HG02981 (cell line): ENCODE data around the gene PLXNA2.
A peak's percentile ranks its signal among the peaks of the same experiment; 100 is the strongest.

Experiments used
- ATAC-seq: cut with Tn5 transposase; IDR thresholded peaks from one replicate; pipeline ENCODE4 v1.9.1; 2021; ENCODE audit warnings: mild to moderate bottlenecking, moderate library complexity; ENCODE audit not compliant: unreplicated experiment

The PLXNA2 gene

DNA sequence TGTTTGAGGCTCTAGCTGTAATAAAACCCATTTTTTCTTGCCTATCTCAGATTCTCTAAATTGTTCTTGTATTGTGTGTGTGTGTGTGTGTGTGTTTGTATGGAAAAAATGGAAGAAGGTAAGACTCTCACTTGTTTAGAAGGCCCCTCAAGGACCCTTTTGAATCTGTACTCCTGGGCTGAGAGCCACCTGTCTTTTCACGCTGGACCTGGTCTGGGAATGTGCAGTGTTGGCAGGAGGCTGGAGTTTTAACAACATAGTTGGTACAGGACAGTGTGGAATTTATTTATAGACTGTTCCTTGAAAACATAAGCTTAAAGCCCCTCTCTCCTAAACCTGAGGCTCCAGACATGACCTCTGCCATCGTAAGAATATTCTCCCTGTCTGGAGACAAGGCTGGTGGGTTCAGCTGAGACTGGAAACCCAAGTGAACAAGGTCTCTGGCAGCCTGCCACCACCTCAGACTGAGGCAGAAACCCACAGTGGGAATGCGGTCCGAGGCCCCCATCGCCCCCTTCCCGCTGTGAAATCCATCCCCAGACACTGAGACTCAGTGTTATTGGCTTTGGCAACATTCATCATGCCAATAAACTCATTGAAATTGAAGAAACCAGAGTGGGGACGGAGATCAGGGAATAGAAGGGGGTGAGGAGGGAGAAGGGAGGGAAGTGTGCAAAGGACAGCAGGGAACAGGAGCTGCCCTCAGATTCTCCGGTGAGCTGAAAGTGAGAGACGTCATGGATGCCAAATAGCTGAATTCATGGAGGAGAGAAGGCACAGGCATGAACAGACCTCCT is 24.6 kb upstream of the PLXNA2 start:
- ATAC-seq = no peak

DNA sequence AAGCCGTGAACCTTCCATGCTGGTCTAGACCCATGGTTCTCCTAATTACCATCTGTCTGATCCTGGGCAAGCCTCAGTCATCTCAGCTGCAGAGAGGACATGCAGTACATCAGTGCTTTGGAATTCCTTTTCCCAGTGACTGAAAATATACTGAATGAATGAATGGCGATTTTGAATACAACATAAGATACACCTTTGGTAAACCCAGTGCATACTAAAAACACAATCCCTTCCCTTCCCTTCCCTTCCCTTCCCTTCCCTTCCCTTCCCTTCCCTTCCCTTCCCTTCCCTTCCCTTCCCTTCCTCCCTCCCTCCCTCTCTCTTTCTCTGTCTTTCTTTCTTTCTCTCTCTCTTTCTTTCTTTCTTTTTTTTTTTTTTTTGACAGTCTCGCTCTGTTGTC is 21.3 kb upstream of the PLXNA2 start:
- no peak for ATAC-seq

DNA sequence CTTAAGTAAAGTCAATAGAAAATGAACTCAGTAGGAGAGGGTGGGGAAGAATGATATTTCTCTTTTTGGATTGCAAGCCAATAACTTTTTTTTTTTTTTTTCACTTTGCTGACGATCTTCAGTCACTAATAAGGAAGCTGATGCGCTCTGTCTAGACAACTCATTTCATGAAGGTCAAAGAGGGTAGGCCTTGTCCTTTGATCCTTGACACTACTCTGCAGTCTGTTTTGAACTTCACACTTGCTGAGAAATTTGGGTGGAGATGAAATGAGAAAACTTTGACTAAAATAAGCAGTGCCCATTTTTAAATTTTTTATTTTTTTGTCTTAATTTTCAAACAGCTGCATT is 20.9 kb upstream of the PLXNA2 start:
- no peak for ATAC-seq

DNA sequence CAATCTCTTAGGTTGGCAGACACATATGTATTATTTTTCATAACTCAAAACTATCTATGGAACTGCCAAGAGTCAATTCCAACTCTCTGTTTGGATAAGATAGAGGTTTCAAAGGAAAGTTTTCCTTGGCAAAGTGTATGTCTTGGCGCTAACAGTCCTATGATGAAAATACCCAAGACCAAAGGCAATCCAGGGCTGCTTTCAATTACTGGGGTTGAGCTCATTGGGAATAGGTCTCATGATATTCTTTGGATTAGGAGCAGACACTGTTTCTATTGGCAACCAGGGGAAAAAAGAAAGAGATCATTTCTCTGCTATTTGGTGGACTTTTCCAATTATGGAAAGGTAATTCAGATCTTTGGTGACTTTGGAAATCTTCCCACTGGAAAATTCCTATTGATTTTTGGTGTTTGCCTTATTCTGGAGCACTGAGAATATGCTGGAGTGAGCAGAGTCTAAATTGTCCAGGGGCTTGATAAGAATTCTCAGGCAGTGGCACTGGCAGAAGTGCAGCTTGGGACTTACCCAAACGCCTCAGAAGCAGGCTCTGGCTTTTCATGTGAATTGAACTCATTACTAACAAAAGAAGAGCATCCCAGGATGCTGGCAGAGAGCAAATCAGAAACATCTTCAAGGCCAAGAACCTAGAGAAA is 20.4 kb upstream of the PLXNA2 start:
- ATAC-seq = no peak

DNA sequence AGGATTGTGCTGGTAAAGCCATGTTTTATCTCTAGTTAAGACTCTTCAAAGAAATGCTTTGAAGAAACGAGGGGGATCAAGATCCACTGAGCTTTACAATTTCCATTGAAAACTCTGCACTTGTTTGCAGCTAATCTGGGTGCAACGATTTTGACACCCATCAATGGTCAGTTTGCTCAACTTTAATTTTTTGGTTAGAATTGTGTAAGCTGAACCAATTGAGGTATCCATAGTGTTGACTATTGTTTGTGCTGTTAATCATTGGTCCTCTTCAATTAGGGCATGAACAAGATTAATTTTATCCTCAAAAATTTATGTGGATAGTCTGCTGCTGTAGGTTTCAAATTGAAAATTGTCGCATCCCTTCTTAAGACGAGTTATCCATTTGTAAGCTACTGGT is 17.7 kb upstream of the PLXNA2 start:
- ATAC-seq = no peak

DNA sequence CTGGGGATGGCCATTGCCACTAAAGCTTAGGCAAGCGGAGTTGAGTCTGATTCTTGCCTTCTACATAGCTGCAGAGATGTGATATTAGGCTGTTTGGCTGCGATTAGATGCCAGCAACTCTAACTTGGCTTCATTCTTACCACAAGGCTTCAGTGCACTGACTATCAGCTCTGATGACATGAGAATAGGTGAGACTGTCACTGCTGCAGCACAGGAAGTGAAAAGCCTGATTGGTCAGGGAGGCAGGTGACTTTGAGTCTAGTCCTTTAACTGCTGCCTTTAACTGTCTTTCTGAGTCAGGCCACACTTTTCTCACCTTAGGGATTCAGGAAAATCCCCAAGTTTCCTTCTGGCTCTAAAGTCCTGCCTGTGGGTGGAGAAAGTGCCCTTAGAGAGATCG is 14.1 kb upstream of the PLXNA2 start:
- ATAC-seq = no peak

DNA sequence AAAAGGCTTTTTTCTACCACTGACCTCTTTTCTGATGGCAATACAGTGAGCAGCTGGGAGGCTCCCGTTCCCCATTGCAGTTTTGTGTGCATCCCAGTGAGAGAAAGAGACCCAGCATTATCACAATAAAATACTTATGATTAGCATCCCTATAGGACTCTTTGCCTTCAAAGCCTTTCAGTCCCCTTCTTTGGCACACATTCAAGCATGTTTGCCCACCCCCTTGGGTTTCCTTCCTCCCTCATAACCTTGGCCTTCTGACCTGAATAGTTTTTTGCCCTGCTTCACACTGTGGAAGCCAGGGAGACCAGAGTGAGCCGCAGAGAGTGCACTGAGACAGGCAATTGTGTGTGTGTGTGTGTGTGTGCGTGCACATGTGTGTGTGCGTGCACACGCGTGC is 13.2 kb upstream of the PLXNA2 start:
- no peak for ATAC-seq

DNA sequence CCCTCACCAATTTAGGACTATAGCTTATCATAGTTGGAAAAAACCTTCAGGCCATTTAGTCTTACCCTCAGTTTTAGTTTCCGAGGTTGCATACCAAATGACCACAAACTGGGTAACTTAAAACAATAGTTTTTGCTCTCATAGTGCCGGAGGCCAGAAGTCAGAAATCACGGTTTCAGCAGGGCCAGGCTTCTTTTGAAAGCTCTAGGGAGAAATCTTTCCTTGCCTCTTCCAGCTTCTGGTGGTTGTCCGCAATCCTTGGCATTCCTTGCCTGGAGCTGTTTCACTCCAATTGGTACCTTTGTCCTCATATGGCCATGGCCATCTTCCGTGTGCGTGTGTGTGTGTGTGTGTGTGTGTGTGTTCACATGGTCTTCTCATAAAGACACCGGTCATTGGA is 12.4 kb upstream of the PLXNA2 start:
- no peak for ATAC-seq

DNA sequence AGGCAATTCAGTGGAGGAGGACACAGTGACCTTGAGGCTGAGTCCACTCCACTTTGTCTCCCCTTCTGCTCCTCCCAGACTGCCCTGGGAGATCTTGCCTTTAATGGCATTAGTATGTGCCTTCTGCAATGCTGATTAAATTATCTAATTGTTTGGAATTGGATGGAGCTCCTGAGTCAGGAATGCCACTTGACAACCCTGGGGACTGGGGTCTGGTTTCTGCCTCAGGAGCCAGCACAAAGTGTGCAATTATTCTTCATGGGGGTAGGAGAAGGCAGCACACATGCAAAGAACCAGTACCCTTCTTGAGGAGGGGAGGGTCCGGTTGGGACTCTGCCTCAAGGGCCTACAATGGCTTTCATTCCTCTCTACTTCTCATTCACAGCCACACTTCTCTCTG is 11.9 kb upstream of the PLXNA2 start:
- no peak for ATAC-seq

DNA sequence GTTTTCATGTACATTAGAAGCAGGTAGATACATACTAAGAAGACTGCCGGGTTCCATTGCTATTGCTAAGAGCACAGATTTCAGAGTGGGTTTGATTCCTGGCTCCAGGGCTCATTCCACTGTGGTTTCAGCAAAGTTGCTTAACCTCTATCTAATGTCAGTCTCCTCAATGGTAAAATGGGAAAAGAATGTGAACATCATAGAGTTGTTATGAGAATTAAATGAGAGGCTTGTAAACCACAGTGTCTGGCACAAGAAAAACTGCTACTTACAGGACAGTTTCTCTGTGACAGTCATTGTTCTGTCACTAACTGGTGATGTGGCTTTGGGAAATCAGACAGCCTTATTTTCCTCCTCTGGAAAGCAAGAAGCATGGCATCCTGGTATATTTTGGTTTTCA is 10.7 kb upstream of the PLXNA2 start:
- no peak for ATAC-seq

DNA sequence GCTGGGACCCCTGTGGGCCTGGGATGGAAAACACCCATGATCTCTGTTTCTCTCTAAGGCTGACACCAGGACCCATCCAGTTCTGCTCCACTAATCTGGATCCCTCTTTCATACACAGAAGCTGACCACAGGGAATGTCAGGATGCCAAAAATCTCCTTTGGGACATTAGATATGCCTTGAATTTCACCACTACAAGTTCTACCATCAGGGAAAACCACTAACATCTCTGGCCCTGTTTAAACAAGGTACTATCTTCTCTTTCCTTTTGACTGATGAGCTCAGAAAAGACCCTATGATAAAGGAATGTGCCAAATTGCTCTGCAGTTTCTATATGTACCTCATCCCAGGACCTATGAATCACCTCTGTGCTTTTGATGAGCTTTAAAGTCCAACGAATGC is 10.2 kb upstream of the PLXNA2 start:
- no peak for ATAC-seq

DNA sequence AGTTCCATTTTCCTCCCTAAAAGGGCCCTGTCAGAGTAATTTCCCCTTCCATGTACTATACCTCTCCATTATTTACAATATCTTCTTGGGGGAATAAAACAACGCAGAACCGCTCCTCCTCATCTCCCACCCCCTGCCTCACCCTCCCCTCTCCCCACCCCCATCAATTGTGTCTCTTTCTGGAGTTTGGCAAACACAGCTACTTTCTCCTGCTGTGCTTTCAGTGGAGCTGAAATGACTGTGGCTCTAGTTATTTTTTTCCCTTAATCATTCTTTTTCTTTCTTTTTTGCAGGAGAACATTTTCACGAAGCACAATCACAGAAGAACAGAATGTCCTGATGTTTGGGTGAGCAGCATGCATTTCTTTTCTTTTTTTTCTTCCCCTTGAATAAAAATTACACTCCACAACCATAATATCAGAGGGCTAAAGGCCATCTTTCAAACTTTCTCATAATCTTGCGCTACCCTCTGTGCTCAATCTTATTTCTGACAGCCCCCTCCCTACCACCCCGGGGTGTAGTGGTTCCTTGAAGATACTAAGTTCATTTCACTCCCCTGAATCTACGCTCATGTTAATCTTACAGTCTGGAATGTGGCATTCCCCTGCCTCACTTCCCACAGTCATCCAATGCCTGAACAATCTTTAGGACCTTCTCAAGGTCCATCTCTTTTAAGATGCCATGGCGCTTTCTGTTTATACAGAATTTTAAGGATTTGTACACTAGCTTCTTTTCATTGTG is 8.8 kb upstream of the PLXNA2 start:
- no peak for ATAC-seq

DNA sequence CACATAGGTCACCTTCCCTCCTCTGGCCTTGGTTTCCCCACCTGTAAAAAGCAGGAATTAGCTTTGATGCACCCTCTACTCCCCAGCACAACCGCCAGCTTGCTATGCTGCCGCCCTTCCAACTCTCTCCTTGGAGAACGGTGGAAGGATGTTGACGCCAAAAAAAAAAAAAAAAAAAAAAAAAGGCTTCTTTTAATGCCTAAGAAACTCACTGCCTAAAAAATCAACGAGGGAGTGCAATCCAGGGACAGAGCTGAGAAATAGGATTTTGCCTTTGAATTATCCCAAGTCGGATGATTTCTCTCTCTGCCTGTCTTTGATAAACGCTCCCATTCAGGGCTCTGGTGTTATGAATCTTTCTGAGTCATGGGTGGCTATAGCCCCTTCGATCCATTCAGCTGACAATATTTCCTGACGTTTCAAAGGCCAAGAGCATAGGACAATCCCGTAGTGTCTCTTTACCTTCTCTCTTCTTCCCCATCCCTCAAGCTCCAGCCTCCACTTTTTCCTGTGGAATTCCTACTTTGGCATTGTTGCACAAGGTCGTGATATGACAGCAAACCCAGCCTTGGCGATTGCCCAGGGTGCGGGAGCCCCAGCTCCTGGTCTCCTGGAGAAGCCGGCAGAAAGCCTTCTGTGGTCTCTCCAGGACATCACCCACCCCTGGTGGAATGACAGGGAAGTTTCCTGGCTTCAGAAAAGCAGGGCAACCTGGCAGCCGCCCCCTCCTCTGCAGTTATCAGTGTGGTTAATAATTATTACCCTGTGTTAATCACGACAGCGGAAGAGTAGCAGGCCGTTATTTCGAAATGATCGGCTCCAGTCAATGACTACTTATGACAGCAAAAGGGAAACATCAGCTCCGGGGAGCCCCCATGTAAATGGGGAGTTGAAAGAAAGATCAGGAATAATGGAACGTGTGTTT is 8.0 kb upstream of the PLXNA2 start:
- no peak for ATAC-seq

DNA sequence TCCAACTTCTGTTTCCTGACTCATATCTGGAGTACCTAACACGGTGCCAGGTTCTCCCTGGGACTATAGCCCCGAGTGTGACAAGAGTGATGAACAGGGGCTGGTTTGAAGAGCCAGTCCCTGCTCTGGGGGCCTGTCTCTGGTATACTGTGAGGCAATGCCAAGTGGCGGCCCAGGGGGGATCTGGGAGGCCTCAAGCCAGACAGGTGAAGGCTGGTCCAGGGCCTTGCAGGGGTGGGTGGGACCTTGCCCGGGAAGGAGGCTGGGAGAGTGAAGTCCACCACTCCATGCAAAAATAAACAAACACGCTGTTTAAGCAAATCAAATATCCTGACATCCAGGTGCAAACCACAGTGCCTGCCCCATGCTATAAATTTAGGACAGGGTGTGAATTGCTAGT is 6.8 kb upstream of the PLXNA2 start:
- ATAC-seq = no peak

DNA sequence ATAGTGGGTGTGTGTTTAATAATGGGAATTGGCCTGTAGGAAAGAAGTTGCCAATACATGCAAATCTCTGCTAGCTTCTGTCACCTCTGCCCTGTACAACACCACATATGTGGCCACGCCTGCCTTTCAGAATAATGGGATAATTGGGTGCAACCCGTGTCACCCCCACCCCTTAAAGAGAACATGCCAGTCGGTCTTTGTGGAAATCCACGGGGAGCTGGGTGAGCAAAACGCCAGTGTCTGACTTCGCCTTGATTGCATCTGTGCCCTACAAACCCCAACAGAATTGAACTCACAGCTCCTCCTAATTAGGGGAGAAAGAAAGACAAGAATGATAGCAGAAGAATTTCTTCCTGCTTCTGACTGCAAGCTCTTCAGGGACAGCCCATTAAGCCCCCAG is 6.4 kb upstream of the PLXNA2 start:
- no peak for ATAC-seq

DNA sequence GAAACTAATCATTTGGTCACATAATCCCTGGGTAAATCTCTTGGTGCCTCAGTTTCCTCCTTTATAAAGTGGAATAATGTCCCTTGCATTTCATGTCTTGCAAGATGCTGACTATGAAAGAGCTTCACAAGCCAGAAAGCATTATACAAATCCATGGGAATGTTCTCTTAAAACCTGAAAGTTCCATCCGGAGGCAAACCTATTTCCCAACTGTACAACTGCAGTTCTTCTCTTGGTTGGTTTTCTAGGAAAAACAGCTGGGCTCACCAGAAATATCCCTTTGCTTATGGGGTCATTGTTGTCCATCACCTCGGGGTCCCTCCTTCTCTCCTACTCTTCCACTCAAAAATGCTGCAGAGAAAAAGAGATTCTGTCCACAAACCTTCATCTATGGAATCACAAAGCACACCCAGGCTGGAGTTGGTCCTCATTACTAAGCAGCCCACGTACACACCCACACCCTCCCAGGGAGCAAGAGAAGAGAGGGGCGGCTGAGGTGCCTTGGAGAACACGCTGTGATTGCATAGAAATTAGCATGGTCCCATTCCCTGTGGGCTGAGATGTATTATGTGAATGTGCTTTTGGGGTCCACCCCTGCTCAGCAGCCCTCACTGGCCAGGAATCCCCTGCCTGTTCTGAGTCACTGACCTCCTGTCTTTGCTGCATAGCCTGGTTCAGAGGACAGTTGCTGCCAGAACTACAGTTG is 5.0 kb upstream of the PLXNA2 start:
- ATAC-seq = no peak

DNA sequence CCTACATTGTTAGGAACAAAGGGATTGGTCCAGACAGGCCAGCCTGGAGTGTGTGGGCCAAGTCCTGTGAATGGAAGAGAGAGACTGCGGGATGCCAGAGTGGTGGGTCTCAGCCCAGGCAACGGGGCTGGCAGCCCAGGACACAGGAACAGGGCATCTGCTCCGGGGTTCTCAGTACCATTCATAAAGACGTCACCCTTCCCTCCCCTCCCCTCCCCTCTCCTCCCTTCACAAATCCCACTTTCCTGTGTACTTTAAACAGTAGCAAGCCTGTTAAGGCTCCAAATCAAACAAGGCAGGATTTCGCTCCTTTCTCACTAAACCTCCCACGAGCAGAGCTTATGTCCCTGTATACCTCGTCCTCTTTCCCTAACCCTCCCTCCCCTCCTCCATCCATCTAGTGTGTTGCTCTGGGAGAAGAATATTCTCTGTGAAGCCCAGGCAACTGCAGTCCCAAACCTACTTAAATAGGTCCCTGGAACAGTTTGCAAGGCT is 4.2 kb upstream of the PLXNA2 start:
- ATAC-seq = no peak

DNA sequence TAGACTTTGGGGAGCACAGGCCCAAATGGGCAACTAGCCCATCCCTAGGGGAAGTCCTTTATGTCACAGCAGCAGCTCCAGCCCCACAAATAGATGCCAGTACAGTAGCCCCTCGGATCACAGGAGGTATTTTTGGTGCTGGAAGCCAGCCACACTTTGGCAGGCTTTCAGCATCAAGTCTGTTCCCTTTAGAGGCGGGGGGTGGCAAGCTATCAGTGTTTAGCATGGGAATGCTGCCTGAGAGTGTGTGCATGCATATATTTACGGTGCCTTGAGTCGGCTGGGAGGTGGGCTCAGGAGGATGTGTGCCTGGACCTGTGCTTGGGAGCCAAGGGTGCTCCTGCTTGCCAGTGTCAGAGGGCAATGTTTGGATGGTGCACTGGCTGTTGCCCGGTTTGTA is 3.5 kb upstream of the PLXNA2 start:
- no peak for ATAC-seq

DNA sequence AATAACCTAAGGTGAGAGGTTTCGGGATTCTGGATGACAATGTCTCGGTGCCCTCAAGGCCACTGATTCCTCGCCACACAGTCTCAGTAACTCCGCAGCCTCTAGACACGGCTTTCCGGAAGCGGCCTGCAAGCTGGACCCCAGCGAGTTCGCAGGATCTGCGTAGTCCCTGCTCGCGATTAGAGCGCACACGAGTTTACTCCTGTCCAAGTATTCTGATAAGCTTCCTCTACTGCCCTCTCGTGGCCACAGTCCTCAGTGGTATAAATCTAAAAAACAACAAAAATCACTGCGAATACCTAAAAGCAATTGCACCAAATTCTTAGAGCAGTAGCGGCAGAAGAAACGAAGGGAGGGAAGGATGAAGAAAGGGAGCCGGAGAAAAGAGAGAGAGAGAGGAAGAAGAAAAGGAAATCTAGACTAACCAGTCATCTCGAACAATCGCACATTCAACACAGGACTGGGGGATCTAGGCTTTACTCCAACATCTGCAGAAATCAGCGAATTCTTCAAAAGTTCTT is 1.1 kb upstream of the PLXNA2 start:
- ATAC-seq = peak; percentile 66

DNA sequence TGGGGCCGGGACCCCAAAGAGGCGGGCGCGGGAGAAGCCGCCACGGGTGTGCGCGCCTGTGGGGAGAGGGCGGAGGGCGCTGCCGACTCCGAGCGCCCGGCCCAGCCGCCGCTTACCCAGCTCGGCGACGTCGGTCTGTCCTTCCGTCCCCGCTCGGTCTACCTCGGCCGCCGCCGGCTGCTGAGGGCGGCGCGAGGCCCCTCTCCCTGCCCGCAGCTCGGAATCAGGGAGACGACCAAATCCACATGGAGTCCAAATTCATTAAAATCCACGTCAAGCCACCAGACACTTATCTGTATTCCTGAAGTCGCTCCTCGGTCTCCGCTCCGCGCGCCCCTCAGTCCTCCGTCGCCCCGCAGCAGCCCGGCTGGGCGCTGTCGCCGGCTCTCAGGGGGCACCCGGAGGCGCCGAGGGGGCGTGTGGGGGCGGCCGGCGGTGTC is 637 bp downstream of the PLXNA2 start:
- ATAC-seq = no peak
